HG02981 (cell line): ENCODE data around the gene HMBS.
"Not testable (repeated sequence)": the region's sequence is repeated elsewhere in the genome, so short reads cannot be mapped to it uniquely, and the experiment has no call there.

Experiments used
- ATAC-seq: cut with Tn5 transposase; IDR thresholded peaks from one replicate; pipeline ENCODE4 v1.9.1; 2021; ENCODE audit warnings: mild to moderate bottlenecking, moderate library complexity; ENCODE audit not compliant: unreplicated experiment

Gene HMBS

DNA sequence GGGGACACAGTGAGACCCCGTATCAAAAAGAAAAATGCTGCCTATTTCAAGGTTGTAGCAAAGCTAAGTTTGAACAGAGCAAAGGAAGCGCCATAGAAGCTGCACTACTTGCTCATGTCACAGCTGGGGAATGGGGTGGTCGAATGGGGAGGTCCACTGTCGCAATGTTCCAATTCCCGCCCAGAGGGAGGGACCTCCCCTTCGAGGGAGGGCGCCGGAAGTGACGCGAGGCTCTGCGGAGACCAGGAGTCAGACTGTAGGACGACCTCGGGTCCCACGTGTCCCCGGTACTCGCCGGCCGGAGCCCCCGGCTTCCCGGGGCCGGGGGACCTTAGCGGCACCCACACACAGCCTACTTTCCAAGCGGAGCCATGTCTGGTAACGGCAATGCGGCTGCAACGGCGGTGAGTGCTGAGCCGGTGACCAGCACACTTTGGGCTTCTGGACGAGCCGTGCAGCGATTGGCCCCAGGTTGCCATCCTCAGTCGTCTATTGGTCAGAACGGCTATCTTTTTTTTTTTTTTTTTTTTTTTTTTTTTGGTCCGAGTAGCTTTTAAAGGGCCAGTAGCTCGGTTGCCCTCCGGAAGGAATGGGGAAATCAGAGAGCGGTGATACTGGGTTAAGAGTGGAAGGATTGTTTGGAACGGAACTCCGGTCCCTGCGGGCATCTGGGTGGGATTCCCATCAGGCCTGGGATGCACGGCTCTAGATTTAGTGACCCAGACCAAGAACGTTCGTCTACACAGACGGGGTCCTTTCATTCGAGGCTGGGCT lies at the start of gene HMBS:
HMBS (plus strand) TSS at position 219 of the 774 bp plus-strand sequence; CDS start at position 372, 153 bp downstream.
- peak; percentile 86 for ATAC-seq

DNA sequence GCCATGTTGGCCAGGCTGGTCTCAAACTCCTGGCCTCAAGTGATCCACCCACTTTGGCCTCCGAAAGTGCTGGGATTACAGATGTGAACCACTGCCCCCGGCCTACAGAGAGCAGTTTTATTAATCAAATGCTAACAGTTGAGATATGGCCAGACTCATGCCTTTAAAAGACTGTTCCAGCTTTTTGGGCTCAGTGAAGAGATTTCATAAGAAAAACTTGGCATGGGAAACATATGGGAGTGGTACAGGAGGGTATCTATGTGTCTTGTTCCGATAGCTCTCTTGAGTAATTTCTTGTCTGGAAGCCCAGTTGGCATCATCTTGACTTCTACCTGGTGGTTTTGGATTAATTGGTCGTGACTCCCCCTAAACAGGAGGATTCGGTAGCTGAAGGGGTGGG lies 45.8 kb upstream of the HMBS start:
- no peak for ATAC-seq

DNA sequence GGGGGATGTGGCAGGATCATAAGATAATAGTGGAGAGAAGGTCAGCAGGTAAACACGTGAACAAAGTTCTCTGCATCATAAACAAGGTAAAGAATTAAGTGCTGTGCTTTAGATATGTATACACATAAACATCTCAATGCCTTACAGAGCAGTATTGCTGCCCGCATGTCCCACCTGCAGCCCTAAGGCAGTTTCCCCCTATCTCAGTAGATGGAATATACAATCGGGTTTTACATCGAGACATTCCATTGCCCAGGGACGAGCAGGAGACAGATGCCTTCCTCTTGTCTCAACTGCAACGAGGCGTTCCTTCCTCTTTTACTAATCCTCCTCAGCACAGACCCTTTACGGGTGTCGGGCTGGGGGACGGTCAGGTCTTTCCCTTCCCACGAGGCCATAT lies 45.2 kb upstream of the HMBS start:
- not testable (repeated sequence) for ATAC-seq

DNA sequence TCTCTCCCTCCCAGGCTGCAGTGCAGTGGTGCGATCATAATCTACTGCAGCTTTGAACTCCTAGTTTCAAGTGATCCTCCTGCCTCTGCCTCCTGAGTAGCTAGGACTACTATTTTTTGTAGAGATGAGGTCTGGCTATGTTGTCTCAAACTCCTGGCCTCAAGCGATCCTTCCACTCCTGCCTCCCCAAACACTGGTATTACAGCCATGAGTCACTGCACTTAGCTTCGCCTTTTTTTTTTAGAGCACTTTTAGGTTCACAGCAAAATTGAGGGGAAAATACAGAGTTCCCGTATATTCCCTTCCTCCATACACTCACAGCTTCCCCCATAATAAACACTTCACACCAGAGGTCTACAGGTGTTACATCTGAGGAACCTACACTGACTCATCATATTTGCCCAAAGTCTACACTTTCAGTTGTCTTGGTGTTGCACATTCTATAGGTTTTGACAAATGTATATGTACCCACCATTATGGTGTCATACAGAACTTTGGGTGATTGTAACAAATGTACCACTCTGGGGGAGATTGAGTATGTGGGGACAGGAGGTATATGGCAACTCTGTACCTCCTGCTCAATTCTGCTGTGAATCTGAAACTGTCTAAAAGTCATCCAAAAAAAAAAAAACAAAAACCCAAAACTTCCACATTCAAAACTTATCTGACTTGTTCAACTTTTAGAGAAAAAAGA lies 42.7 kb upstream of the HMBS start:
- ATAC-seq = no peak

DNA sequence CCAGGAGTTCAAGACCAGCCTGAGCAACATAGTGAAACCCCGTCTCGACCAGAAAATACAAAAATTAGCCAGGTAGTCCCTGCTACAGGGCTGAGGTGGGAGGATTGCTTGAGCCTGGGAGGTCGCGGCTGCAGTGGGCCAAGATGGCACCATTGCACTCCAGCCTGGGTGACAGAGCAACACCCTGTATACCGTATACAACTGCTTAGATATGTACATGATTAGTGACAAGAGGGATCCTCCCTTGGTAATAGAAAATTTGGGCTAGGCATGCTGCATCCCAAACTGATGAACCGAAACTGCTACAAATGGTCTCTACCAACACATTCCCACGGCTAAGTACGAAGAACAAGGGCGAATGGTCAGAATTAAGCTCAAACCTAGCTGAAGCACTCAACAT lies 41.8 kb upstream of the HMBS start:
- ATAC-seq = no peak

DNA sequence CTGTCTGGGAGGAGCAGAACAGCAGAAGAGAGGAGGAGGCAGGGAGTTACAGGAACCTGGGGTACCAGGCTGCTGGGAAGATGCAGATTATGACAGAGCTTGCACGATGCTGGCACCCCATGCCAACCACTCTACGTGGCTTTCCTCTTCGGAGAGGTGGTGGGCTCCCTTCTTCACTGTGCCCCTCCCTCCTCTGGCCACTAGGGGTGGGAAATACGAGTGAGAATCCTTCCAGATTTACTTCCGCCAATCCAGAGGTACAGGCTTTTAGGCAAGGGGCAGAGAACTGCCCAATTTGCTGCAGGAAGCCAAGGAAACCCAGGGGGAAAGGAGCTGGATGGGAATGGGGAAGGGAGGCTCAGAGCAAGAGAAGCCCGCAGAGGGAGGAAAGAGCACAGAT lies 40.0 kb upstream of the HMBS start:
- no peak for ATAC-seq

DNA sequence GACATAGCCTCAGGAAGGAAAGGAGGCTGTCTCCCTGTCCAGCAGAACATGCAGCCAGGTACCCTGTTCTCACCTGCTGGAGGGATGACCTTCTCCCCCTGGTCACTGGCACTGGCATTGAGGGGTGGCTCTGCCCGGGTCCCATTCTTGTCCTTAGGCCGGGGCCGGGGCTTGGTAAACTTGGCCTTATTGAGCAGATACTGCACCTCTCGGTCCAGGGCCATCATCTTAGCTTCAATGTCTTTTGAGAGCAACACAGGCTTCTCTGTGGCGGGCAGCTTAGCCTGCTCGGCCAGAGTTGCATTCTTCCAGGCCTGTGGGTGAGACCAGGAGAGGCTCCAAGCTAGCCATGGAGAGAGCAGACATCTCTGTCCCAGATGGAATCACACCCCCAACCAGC lies 38.2 kb upstream of the HMBS start:
- no peak for ATAC-seq

DNA sequence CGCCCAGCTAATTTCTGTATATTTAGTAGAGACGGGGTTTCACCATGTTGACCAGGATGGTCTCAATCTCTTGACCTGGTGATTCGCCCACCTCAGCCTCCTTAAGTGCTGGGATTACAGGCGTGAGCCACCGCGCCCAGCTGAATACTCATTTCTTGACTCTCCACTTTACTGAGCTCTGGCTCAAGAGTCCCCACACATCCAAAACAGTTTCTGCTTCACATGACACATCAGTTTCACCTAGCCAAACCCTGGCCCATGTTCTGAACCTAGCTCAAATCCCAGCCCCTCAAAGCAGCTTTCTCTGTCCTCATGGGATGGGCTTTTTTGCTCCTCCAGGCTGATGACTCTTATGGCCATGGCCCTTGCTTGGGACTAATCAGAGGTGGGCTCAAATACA lies 37.5 kb upstream of the HMBS start:
- ATAC-seq = no peak

DNA sequence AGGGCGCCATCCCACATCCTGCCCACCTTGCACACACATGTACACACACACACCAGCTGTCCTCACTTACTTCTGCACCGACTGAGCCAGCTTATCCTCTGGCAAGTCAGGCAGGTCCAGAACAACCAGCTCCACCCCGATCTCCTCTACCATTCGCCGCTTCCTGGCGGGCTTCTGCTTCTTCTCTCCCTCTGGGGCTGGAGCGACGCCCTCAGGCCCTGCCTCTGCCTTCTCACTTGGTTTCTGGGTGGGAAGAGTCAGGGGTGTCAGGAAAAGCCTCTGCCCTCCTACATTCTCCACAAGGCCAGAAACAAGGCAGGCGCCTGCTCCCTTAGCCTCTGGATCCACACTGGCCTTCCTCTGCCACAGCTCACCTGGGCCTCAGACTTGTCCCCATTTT lies 36.0 kb upstream of the HMBS start:
- ATAC-seq = no peak

DNA sequence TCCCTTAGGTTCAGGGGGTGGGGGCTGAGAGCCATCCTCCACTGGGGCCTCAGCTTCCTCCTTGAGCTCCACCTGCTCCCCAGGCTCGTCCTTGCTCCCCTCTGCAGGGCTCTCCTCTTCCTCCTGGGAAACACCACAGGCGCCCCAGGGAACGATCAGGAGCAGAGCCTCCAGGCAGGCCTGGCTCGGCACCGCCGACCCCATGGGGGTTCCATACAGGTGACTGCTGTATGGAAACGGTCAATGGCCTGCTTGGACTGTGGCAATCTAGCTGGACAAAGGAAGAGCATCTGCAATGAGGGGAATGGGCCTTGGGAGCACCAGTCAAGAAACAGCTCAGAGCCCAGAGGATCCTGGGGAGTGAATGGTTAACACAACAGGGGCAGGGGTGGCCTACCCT lies 35.6 kb upstream of the HMBS start:
- no peak for ATAC-seq

DNA sequence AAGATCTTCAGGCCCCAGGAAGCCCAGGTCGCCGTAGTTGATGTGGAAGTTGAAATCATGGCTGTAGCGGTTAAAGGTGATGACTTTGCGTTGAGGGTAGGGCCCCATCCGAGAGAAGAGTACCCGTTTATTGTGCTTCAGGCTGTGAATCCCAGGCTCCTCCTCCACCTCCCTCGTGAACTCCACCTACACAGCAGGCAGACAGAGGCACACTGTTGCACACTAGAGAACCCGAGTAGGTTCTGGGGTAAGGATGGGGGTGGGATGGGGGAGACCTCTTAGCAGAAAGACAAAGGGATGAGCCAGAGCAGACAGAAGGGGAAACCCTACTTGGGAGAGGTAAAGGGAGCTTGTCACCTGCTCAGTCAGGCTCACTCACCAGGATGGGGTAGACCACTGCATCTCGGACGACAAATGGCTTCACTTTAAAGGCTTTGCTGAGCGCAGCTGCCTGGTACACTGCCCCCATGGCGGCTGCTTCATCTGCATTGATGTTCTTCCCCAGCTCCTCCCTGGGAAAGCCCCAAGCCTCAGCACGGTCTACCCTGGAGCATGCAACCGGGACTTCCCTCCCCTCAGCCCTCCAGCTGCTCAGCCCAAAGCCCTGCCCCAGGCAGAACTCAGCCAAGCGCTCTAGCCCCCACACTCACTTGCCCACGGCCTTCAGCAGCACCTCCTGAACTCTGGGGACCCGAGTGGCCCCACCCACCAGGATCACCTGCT lies 33.1 kb upstream of the HMBS start:
- peak; percentile 40 for ATAC-seq

DNA sequence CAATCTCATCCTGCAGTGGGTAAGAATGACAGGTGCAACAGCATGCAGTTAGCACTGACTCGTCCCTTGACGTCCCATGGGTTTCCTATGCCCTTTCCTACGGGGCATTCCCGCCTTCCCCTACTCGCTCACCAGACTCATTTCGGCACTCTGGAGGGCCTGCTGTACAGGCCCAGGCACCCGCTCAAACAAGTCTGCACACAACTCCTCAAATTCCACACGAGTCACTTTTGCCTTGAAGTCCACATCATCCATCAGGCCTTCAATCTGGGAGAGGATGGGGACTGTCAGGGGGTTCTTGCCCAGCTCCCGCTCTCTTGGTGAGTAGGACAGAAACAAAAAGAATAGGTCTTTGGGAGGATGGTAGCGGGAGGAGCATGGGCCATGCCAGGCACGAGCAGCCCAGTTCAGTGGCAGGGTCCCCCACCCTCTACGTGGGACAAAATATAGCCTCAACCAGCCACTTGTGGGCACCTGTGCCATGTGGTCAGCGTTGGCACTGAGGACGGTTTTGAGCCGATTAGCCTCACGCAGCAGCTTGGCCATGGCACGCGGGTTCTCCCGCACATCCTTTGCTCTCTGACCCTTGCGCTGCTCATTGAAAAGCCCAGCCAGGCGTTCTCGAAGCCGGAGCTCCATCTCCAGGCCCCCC lies 32.4 kb upstream of the HMBS start:
- ATAC-seq = no peak

DNA sequence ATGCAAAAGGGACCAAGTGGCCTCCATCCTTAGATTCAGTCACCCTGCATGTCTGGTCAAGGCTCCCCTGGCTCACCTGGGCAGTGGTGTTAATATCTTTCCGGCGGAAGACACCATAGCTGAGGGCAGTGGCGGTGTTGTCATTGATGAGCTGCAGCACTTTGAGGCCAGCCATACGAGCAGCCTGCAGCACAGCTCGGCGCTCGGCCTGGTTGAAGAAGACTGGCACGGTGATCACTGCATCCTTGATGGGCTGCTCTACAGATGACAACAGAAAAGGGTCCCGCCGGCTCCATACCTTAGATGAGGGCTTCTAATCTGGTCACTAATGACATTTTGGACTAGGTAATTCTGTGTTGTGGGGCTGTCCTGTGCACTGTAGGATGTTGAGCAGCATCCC lies 30.3 kb upstream of the HMBS start:
- ATAC-seq = no peak

DNA sequence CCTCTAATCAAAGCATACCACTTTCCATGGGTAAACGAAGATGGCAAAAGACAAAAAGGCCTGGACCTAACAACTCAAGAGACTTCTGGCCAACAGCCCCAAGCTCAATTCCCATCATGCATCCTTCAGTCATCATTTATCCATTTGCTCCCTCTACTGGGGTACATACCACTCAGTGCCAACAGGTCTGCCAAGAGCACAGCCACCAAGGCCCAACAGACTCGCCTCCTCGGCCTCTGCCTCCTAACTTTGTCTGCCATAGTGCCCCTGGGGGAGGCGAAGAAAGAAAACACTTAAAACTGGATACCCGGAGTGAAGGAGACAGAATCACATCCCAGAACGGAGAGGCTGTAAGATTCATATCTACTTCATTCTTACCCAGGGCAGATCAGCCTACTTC lies 28.8 kb upstream of the HMBS start:
- no peak for ATAC-seq

DNA sequence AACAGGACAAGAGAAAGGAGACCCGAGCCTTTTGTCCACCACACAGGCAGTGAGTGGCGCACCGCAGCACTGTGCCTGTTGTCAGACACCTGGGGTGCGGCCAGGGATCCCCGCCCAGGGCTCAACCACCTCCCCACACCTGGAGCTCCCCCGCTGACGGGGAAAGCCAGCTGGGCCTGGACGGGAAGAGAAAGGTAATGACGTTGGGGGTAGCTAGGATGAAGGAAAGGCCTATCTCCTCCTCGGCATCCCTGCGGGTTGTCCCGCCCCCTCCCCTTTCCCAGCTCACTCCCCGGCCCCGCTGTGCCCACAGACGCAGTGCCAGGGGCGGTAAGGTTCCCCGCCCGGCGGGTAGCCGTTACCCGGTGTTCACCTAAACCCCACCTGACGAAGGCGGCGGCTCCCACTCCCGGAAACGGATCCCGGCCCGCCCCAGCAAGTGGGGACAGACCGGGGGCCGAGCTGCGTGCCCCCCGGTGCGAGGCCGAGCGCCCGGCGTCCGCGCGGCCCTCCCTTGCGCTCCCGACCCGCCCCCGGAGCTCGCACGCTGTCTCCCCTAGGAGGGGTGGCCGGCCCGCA lies 28.2 kb upstream of the HMBS start:
- ATAC-seq = peak; percentile 2

DNA sequence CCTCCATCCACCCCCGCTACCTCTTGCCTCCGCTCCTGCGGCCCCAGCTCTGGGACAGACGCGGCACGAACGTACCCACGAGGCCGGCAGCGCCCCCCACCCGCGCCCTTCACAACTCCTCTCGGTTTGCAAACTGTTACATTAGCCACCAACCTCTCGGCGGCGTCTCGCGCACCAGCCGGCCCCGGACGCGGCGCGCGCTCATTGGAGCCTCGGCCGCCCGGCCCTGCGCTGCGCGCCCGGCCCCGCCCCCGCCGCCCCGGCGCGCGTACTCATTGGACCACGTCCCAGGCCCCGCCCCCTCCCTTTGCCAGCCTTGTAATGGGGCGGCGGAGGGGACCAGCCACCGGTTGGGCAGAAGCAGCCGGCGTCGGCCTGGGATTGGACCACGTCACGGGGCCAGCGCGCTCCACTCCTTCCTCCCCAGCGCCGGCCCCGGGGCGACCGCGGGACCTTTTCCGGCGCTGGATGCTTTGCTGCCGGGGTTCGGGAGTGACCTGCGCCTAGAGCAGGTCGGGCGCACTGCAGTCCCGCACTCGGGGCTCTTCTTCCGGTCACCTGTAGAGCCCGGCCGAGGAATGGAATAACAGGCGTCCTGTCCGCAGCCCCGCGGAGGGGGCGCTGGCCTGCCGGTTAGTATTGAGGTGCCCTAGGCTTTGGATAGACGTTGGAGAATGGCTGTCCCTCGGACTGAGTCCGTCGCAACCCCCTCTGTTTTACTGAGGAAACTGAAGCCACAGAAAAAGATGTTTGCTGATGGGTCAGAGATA lies 27.5 kb upstream of the HMBS start, which contains the start of gene HYOU1:
HYOU1 (minus strand) TSS at position 206 of the 770 bp plus-strand sequence. CDS start 1,045 bp downstream, outside the sequence.
- peak; percentile 92 for ATAC-seq

DNA sequence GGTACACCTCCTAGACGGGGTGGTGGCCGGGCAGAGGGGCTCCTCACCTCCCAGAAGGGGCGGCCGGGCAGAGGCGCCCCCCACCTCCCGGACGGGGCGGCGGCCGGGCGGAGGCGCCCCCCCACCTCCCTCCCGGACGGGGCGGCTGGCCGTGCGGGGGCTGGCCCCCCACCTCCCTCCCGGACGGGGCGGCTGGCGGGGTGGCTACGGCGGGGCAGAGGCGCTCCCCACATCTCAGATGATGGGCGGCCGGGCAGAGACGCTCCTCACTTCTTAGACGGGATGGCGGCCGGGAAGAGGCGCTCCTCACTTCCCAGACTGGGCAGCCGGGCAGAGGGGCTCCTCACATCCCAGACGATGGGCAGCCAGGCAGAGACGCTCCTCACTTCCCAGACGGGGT lies 25.6 kb upstream of the HMBS start:
- not testable (repeated sequence) for ATAC-seq

DNA sequence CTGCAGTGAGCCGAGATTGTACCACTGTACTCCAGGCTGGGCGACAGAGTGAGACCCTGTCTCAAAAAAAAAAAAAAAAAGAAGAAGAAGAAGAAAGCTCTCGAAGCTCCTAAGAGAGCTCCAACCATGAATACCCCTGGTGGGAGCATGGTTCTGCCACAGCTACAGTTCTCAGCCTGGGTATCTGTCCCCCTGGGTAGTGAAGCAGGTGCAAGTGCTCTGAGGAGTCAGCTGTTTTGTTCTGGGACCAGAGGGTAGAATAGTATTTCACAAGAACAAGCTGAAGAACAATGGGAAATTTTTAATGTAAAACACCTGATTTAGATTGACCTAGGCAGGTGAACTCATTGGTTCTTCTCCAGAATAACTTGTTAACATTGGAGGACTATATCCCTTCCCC lies 23.4 kb upstream of the HMBS start:
- no peak for ATAC-seq

DNA sequence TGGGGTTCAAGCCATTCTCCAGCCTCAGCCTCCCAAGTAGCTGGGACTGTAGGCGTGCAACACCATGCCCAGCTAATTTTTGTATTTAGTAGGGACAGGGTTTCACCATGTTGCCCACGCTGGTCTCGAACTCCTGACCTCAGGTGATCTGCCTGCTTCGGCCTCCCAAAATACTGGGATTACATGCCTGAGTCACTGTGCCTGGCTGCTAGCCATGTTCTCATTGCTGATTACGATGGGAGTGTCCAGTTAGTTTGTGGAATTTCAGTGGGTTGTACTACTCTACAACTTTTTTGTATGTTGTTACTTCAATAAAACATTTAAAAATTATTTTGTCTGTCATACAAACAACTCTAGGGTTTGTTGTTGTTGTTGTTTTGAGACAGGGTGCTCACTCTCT lies 21.9 kb upstream of the HMBS start:
- no peak for ATAC-seq

DNA sequence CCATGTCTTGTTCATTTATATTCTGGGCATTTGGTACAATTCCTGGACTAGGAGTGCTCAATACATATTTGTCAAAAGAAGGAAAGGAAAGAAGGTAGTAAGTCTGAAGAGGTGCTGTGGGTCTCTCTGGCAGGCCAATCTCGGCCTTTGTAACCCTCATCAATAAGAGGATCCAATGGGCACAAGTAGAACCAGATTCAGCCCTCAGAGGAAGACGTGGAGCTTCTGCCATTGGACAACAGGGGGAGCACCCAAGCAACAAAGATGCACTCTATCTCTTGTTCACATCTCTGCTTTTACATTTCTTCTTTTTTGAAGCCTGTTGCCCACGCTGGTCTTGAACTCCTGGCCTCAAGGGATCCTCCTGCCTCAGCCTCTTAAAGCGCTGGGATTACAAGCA lies 19.3 kb upstream of the HMBS start:
- ATAC-seq = no peak
